ENCODE data around the gene GRK1.
"Not testable (repeated sequence)": the region's sequence is repeated elsewhere in the genome, so short reads cannot be mapped to it uniquely, and the experiment has no call there.

Gene GRK1

DNA sequence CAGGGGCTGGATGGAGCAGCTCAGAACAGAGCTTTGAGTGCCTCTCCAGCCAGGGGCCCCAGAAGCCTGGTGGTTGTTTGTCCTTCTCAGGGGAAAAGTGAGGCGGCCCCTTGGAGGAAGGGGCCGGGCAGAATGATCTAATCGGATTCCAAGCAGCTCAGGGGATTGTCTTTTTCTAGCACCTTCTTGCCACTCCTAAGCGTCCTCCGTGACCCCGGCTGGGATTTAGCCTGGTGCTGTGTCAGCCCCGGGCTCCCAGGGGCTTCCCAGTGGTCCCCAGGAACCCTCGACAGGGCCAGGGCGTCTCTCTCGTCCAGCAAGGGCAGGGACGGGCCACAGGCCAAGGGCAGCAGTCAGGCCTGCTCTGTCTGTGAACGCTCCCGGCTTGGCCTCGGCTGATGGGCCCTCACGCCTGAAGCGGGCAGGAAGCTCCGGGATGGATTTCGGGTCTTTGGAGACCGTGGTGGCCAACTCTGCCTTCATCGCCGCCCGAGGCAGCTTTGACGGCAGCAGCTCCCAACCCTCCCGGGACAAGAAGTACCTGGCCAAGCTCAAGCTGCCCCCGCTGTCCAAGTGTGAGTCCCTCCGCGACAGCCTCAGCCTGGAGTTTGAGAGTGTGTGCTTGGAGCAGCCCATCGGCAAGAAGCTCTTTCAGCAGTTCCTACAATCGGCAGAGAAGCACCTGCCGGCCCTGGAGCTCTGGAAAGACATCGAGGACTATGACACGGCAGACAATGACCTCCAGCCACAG, at the start of gene GRK1:
GRK1 (plus strand) TSS at position 269 of the 751 bp plus-strand sequence; CDS start at position 437, 168 bp downstream.
- no peak within 1 kb of the TSS for H3K4me3 ChIP-seq (ENCODE audit: low read depth, low read length)
- no peak within 1 kb of the TSS for H3K9ac ChIP-seq (ENCODE audit: low read depth, low read length)
- H3K36me3 ChIP-seq (ENCODE audit: control insufficient read depth, insufficient read depth, low read length), result no peaks in the 10 kb centered on the region
- no peaks in the 10 kb centered on the region for H3K4me1 ChIP-seq (ENCODE audit: control insufficient read depth, insufficient read depth, low read length)
- no peaks in the 10 kb centered on the region for H3K27me3 ChIP-seq (ENCODE audit: control insufficient read depth, insufficient read depth, low read length)
- H3K9me3 ChIP-seq (ENCODE audit: control insufficient read depth, insufficient read depth, low read length), result no peaks in the 10 kb centered on the region

GRCh38 chr13:113617961-113618360, 49.1 kb upstream of the GRK1 start:
- Histone ChIP-seq H3K27me3 (ENCODE audit: control insufficient read depth, insufficient read depth, low read length) (no peaks in the 10 kb centered on the region), H3K4me3 (ENCODE audit: low read depth, low read length) (no peak overlapping the region), H3K9me3 (ENCODE audit: control insufficient read depth, insufficient read depth, low read length) (no peaks in the 10 kb centered on the region), H3K9ac (ENCODE audit: low read depth, low read length) (no peak overlapping the region), H3K36me3 (ENCODE audit: control insufficient read depth, insufficient read depth, low read length) (peaks cover 9% of the 10 kb centered on the region), H3K4me1 (ENCODE audit: control insufficient read depth, insufficient read depth, low read length) (no peaks in the 10 kb centered on the region)

DNA sequence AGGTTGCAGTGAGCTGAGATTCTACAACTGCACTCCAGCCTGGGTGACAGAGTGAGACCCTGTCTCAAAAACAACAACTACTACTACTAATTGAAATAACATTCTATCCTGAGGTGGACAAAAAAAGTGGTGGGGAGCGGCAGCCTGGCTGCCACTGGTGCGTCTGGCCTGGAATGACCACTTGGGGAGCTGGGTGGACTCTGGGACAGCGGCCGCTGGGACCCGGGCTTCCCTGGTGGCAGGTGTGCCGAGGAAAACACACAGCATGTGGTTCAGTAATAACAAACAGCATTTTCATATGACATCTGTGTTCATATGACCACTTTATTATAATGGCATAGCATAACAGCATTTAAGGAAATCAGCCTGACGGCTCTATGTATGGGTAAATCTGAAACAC, 48.6 kb upstream of the GRK1 start:
- Histone ChIP-seq H3K36me3 (ENCODE audit: control insufficient read depth, insufficient read depth, low read length) (peaks cover 13% of the 10 kb centered on the region), H3K9ac (ENCODE audit: low read depth, low read length) (no peak overlapping the region), H3K4me3 (ENCODE audit: low read depth, low read length) (no peak overlapping the region), H3K9me3 (ENCODE audit: control insufficient read depth, insufficient read depth, low read length) (no peaks in the 10 kb centered on the region), H3K4me1 (ENCODE audit: control insufficient read depth, insufficient read depth, low read length) (no peaks in the 10 kb centered on the region), H3K27me3 (ENCODE audit: control insufficient read depth, insufficient read depth, low read length) (no peaks in the 10 kb centered on the region)

GRCh38 chr13:113620036-113620796, 46.8 kb upstream of the GRK1 start:
- no peaks in the 10 kb centered on the region for H3K27me3 ChIP-seq (ENCODE audit: control insufficient read depth, insufficient read depth, low read length)
- no peak overlapping the region for H3K4me3 ChIP-seq (ENCODE audit: low read depth, low read length)
- H3K9me3 ChIP-seq (ENCODE audit: control insufficient read depth, insufficient read depth, low read length), result no peaks in the 10 kb centered on the region
- H3K36me3 ChIP-seq (ENCODE audit: control insufficient read depth, insufficient read depth, low read length), result peaks cover 22% of the 10 kb centered on the region
- no peaks in the 10 kb centered on the region for H3K4me1 ChIP-seq (ENCODE audit: control insufficient read depth, insufficient read depth, low read length)
- no peak overlapping the region for H3K9ac ChIP-seq (ENCODE audit: low read depth, low read length)

DNA sequence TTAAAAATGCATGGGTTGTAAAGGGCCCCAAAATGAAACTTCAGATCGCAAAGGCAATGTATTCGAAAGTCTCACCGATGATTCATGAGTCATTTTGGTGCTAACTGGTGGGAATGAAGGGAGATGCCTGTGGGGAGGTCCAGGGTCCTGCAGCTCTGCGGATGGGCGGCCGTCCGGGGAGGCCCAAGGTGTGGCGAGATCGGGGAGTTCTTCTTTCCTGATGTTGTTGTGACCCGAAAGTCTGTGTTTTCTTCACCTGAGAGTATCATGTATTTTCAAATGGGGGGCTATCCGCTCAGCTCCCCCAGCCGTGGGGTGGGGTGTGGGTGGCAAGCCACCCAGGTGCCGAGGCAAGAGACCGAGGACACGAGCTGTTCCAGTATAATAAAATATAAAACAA, 46.0 kb upstream of the GRK1 start:
- Histone ChIP-seq H3K27me3 (ENCODE audit: control insufficient read depth, insufficient read depth, low read length) (no peaks in the 10 kb centered on the region), H3K36me3 (ENCODE audit: control insufficient read depth, insufficient read depth, low read length) (peaks cover 23% of the 10 kb centered on the region), H3K9me3 (ENCODE audit: control insufficient read depth, insufficient read depth, low read length) (no peaks in the 10 kb centered on the region), H3K4me1 (ENCODE audit: control insufficient read depth, insufficient read depth, low read length) (no peaks in the 10 kb centered on the region), H3K9ac (ENCODE audit: low read depth, low read length) (no peak overlapping the region), H3K4me3 (ENCODE audit: low read depth, low read length) (no peak overlapping the region)

DNA sequence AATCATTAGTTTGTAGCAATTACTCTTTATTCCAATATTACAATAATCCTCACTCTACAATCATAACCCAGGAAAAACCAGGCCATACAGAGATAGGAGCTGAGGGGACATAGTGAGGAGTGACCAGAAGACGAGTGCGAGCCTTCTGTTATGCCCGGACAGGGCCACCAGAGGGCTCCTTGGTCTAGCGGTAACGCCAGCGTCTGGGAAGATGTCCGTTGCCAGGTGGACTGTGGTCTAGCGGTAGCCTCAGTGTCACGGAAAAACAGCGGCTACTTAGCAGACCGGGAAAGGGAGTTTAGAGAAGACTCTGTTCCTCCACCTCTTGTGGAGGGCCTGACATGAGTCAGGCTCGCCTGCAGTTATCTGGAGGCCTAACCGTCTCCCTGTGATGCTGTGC, 45.5 kb upstream of the GRK1 start:
- peaks cover 25% of the 10 kb centered on the region for H3K36me3 ChIP-seq (ENCODE audit: control insufficient read depth, insufficient read depth, low read length)
- H3K4me1 ChIP-seq (ENCODE audit: control insufficient read depth, insufficient read depth, low read length); H3K4me3 ChIP-seq (ENCODE audit: low read depth, low read length); H3K9me3 ChIP-seq (ENCODE audit: control insufficient read depth, insufficient read depth, low read length); H3K9ac ChIP-seq (ENCODE audit: low read depth, low read length); H3K27me3 ChIP-seq (ENCODE audit: control insufficient read depth, insufficient read depth, low read length): not testable (repeated sequence)

- H3K4me3 ChIP-seq (ENCODE audit: low read depth, low read length); H3K27me3 ChIP-seq (ENCODE audit: control insufficient read depth, insufficient read depth, low read length); H3K4me1 ChIP-seq (ENCODE audit: control insufficient read depth, insufficient read depth, low read length); H3K9me3 ChIP-seq (ENCODE audit: control insufficient read depth, insufficient read depth, low read length); H3K9ac ChIP-seq (ENCODE audit: low read depth, low read length): not testable (repeated sequence)
- H3K36me3 ChIP-seq (ENCODE audit: control insufficient read depth, insufficient read depth, low read length), result peaks cover 25% of the 10 kb centered on the region
Measured at GRCh38 chr13:113621986-113622550, 45.0 kb upstream of the GRK1 start.

GRCh38 chr13:113622791-113623490, 44.1 kb upstream of the GRK1 start:
- Histone ChIP-seq H3K9ac (ENCODE audit: low read depth, low read length) (no peak overlapping the region), H3K27me3 (ENCODE audit: control insufficient read depth, insufficient read depth, low read length) (no peaks in the 10 kb centered on the region), H3K4me1 (ENCODE audit: control insufficient read depth, insufficient read depth, low read length) (no peaks in the 10 kb centered on the region), H3K9me3 (ENCODE audit: control insufficient read depth, insufficient read depth, low read length) (no peaks in the 10 kb centered on the region), H3K36me3 (ENCODE audit: control insufficient read depth, insufficient read depth, low read length) (peaks cover 23% of the 10 kb centered on the region), H3K4me3 (ENCODE audit: low read depth, low read length) (no peak overlapping the region)

DNA sequence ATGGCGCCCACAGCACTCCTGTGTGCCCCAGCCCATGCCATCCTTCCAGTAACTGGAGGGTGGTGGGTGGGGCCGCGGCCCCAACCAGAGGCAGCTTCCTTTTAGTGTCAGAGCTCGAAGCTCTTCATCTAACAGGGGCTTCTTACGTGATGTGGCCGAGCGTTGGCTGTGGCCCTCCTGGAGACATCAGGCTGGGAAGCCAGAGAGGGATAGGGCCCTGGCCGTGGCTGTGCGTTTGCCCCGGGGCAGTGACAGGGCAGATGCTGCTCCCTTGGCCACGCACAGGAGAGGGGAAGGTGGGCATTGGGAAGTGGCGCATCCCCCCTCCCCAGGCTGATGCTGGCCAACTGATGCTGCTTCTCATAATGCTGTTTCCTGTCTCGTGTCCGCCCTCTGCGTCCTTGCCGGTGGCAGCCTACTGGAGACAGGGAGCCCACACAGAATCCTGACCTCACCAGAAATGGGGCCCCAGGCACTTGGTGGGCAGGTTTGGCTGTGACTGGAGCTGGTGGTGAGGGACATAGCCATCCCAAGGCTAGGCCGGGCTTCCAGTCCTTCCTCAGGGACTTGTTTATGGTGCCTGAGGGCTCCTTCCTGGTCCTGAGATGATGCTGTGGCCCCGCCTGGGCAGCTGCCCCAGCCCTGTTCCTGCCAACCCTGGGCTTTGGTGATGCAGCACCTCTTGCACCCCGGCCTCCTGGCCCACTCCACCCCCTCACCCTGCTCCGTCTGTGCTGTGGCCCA, 43.4 kb upstream of the GRK1 start:
- no peaks in the 10 kb centered on the region for H3K27me3 ChIP-seq (ENCODE audit: control insufficient read depth, insufficient read depth, low read length)
- H3K4me3 ChIP-seq (ENCODE audit: low read depth, low read length), result no peak overlapping the region
- H3K36me3 ChIP-seq (ENCODE audit: control insufficient read depth, insufficient read depth, low read length), result peaks cover 26% of the 10 kb centered on the region
- H3K9ac ChIP-seq (ENCODE audit: low read depth, low read length), result no peak overlapping the region
- no peaks in the 10 kb centered on the region for H3K9me3 ChIP-seq (ENCODE audit: control insufficient read depth, insufficient read depth, low read length)
- no peaks in the 10 kb centered on the region for H3K4me1 ChIP-seq (ENCODE audit: control insufficient read depth, insufficient read depth, low read length)

DNA sequence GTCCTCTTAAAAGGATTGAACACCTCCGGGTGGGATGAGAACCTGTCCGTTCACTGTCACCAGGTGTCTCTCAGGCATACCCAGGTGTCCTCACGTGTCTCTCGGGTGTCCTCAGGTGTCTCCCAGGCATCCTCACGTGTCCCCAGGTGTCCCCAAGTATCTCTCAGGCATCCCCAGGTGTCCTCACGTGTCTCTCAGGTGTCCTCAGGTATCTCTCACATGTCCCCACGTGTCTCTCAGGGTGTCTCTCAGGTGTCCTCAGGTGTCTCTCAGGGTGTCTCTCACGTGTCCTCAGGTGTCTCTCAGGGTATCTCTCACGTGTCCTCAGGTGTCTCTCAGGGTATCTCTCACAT, 42.8 kb upstream of the GRK1 start:
- peaks cover 25% of the 10 kb centered on the region for H3K36me3 ChIP-seq (ENCODE audit: control insufficient read depth, insufficient read depth, low read length)
- H3K4me3 ChIP-seq (ENCODE audit: low read depth, low read length), result no peak overlapping the region
- no peaks in the 10 kb centered on the region for H3K27me3 ChIP-seq (ENCODE audit: control insufficient read depth, insufficient read depth, low read length)
- no peaks in the 10 kb centered on the region for H3K4me1 ChIP-seq (ENCODE audit: control insufficient read depth, insufficient read depth, low read length)
- no peaks in the 10 kb centered on the region for H3K9me3 ChIP-seq (ENCODE audit: control insufficient read depth, insufficient read depth, low read length)
- H3K9ac ChIP-seq (ENCODE audit: low read depth, low read length), result no peak overlapping the region

- H3K9ac ChIP-seq (ENCODE audit: low read depth, low read length); H3K27me3 ChIP-seq (ENCODE audit: control insufficient read depth, insufficient read depth, low read length); H3K4me1 ChIP-seq (ENCODE audit: control insufficient read depth, insufficient read depth, low read length); H3K9me3 ChIP-seq (ENCODE audit: control insufficient read depth, insufficient read depth, low read length); H3K4me3 ChIP-seq (ENCODE audit: low read depth, low read length): not testable (repeated sequence)
- peaks cover 26% of the 10 kb centered on the region for H3K36me3 ChIP-seq (ENCODE audit: control insufficient read depth, insufficient read depth, low read length)
Measured at GRCh38 chr13:113624640-113625304, 42.2 kb upstream of the GRK1 start.
